GM12801 (cell line): ENCODE data around the gene ATP1A1.

Experiments
- CTCF ChIP-seq: IDR thresholded peaks from one replicate; pipeline ENCODE4 v1.5.1; 2011; ENCODE audit warnings: control low read depth; ENCODE audit not compliant: insufficient read length; ENCODE audit errors: extremely low read depth

Gene ATP1A1

GRCh38 chr1:116372191-116372590, 853 bp upstream of the ATP1A1 start:
- TF ChIP-seq CTCF, result no peak

GRCh38 chr1:116373431-116374352, 648 bp downstream of the ATP1A1 start:
- TF ChIP-seq CTCF, result no peak

GRCh38 chr1:116374353-116375147, 1.5 kb downstream of the ATP1A1 start:
- no peak for TF ChIP-seq CTCF

GRCh38 chr1:116375148-116375886, 2.3 kb downstream of the ATP1A1 start:
- no peak for TF ChIP-seq CTCF

GRCh38 chr1:116375887-116376728, 3.1 kb downstream of the ATP1A1 start:
- TF ChIP-seq CTCF, result no peak

- no peak for TF ChIP-seq CTCF
Measured at GRCh38 chr1:116376729-116377086, 3.7 kb downstream of the ATP1A1 start.
